Hepatocyte (in vitro differentiated cells): ENCODE results near the gene RBFOX1. TPM values are rescaled to one million over a fixed set of nuclear protein-coding genes. Genes with fewer than 3 reads are reported as not detected.

ENCODE experiments used
- DNase-seq: peaks from one replicate; pipeline ENCODE4 v3.0.0-alpha.2; 2016; ENCODE audit warnings: low spot score
- H2AFZ ChIP-seq: fragments of 200-600 bp; sonication (generic); 2 replicates; pipeline ENCODE4 v1.6.0; 2016; ENCODE audit warnings: antibody characterized with exemption, mild to moderate bottlenecking
- H3K27ac ChIP-seq: fragments of 200-600 bp; sonication (generic); 2 replicates; pipeline ENCODE4 v1.5.1; 2016; ENCODE audit warnings: mild to moderate bottlenecking
- H3K27me3 ChIP-seq: fragments of 200-600 bp; sonication (generic); 2 replicates; pipeline ENCODE4 v1.6.1; 2016
- H3K36me3 ChIP-seq: fragments of 200-600 bp; sonication (generic); replicated peaks from 2 replicates; pipeline ENCODE4 v1.5.1; 2016; ENCODE audit warnings: low read depth; ENCODE audit not compliant: insufficient read depth
- H3K4me1 ChIP-seq: fragments of 200-600 bp; sonication (generic); 2 replicates; pipeline ENCODE4 v1.5.1; 2016; ENCODE audit warnings: mild to moderate bottlenecking, moderate library complexity; ENCODE audit not compliant: insufficient read depth
- H3K4me2 ChIP-seq: fragments of 200-600 bp; sonication (generic); 2 replicates; pipeline ENCODE4 v1.6.0; 2016
- H3K4me3 ChIP-seq: fragments of 200-600 bp; sonication (generic); 2 replicates; pipeline ENCODE4 v1.5.1; 2016; ENCODE audit warnings: mild to moderate bottlenecking
- H3K79me2 ChIP-seq: fragments of 200-600 bp; sonication (generic); 2 replicates; pipeline ENCODE4 v1.6.0; 2017; ENCODE audit warnings: mild to moderate bottlenecking
- H3K9me2 ChIP-seq: fragments of 200-600 bp; sonication (generic); replicated peaks from 2 replicates; pipeline ENCODE4 v1.6.0; 2017; ENCODE audit warnings: mild to moderate bottlenecking; ENCODE audit not compliant: insufficient read depth
- H3K9me3 ChIP-seq: fragments of 200-600 bp; sonication (generic); 2 replicates; pipeline ENCODE4 v1.5.1; 2016; ENCODE audit warnings: low read depth, mild to moderate bottlenecking
- H4K20me1 ChIP-seq: fragments of 200-600 bp; sonication (generic); 2 replicates; pipeline ENCODE4 v1.6.0; 2016; ENCODE audit warnings: mild to moderate bottlenecking; ENCODE audit not compliant: insufficient read depth, poor library complexity, severe bottlenecking
- EZH2 ChIP-seq: fragments of 200-600 bp; sonication (generic); IDR thresholded peaks from 2 replicates; pipeline ENCODE4 v1.6.1; 2016; ENCODE audit warnings: antibody characterized with exemption, mild to moderate bottlenecking, borderline replicate concordance
- EZH2phosphoT487 ChIP-seq: fragments of 200-600 bp; sonication (generic); IDR thresholded peaks from one replicate; pipeline ENCODE4 v1.6.1; 2018; ENCODE audit warnings: antibody characterized with exemption, mild to moderate bottlenecking, low read depth, moderate library complexity; ENCODE audit not compliant: unreplicated experiment, severe bottlenecking
- WGBS: methylation state at CpG from one replicate; pipeline ENCODE4 v1.1.6; 2016; ENCODE audit warnings: low lambda C conversion rate; ENCODE audit errors: missing lambda C conversion rate; 5-methylcytosine and 5-hydroxymethylcytosine counted together
- polyA plus RNA-seq: library from polyadenylated mRNA; unstranded; fragments of >200 nt; fragmentation: Nextera tagmentation; extraction: Ambion mirVana; gene quantifications from 2 replicates; pipeline ENCODE4 v1.2.1, GENCODE V29; 2016
- total RNA-seq: library from RNA; depleted of rRNA; stranded (reverse); fragments of >200 nt; gene quantifications from 2 replicates; pipeline ENCODE4 v1.2.3, GENCODE V29; 2014
- TF ChIP-seq, protein P1 (sequence below): fragments of 200-600 bp; sonication (generic); IDR thresholded peaks from 2 replicates; pipeline ENCODE4 v1.5.1; 2016; ENCODE audit warnings: antibody characterized with exemption, mild to moderate bottlenecking; ENCODE audit not compliant: poor library complexity

The RBFOX1 gene
- total and polyA plus RNA-seq, 2 experiments from 2014 or later, result 1.00 to 1.2 TPM

DNA sequence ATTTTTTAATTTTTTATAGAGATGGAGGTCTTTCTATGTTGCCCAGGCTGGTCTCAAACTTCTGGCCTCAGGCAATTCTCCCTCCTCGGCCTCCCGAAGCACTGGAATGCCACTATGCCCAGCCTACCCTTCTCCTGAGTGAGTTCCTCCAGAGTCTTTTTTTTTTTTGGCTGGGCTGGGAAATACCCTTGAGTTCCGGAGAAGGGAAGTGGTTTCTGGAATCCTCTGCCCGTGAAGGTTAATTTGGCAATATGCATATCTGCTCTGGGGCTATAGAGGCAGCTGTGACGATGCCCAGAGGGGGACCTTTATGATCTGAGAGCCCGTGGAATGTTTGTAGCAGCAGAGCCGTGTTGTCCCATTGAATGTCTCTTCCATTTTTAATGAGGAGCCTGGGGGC is 217.5 kb downstream of the RBFOX1 start:
- no peaks in the 10 kb centered on the region for H3K36me3 ChIP-seq
- H3K79me2 ChIP-seq, result no peaks in the 10 kb centered on the region
- H3K27ac ChIP-seq, result no peak overlapping the region
- H3K27me3 ChIP-seq, result no peaks in the 10 kb centered on the region
- H3K4me3 ChIP-seq, result no peak overlapping the region
- H4K20me1 ChIP-seq, result no peaks in the 10 kb centered on the region
- WGBS, result 78% methylated on average over 7 of the region's 7 CpGs
- TF ChIP-seq EZH2phosphoT487 (no peak), EZH2 (no peak)
- TF ChIP-seq, protein P1, sequence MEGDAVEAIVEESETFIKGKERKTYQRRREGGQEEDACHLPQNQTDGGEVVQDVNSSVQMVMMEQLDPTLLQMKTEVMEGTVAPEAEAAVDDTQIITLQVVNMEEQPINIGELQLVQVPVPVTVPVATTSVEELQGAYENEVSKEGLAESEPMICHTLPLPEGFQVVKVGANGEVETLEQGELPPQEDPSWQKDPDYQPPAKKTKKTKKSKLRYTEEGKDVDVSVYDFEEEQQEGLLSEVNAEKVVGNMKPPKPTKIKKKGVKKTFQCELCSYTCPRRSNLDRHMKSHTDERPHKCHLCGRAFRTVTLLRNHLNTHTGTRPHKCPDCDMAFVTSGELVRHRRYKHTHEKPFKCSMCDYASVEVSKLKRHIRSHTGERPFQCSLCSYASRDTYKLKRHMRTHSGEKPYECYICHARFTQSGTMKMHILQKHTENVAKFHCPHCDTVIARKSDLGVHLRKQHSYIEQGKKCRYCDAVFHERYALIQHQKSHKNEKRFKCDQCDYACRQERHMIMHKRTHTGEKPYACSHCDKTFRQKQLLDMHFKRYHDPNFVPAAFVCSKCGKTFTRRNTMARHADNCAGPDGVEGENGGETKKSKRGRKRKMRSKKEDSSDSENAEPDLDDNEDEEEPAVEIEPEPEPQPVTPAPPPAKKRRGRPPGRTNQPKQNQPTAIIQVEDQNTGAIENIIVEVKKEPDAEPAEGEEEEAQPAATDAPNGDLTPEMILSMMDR, result no peak
- no peaks in the 10 kb centered on the region for H3K9me3 ChIP-seq
- H3K9me2 ChIP-seq, result no peaks in the 10 kb centered on the region
- no peaks in the 10 kb centered on the region for H3K4me1 ChIP-seq
- no peak overlapping the region for H2AFZ ChIP-seq
- no peak overlapping the region for H3K4me2 ChIP-seq
- no peak for DNase-seq

DNA sequence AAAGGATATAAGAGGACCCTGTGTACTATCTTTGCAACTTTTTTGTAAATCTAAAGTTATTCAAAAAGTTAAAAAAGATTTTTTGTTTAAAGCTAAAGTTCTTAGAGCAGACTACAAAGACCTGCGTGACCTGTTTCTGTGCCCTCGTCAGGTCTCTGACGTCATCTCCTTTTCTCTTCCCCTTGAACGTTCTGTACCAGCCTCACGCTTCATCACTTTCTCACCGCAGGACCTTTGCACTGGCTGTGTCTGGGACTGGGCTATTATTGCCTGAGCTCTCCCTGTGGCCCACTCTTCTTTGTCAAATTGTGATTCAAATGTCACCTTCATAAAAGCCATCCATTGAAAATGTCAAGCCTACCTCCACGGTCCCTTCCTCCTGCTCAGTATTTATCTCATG is 222.8 kb downstream of the RBFOX1 start:
- Histone ChIP-seq H3K4me2 (no peak overlapping the region), H4K20me1 (no peaks in the 10 kb centered on the region), H3K9me2 (no peaks in the 10 kb centered on the region), H3K36me3 (no peaks in the 10 kb centered on the region), H3K4me1 (no peaks in the 10 kb centered on the region), H3K27me3 (no peaks in the 10 kb centered on the region), H3K79me2 (no peaks in the 10 kb centered on the region), H3K9me3 (no peaks in the 10 kb centered on the region), H2AFZ (no peak overlapping the region), H3K27ac (no peak overlapping the region), H3K4me3 (no peak overlapping the region)
- 92% methylated on average over 7 of the region's 7 CpGs for WGBS
- no peak for TF ChIP-seq EZH2phosphoT487
- no peak for TF ChIP-seq EZH2
- TF ChIP-seq, protein P1, result no peak
- DNase-seq, result no peak

DNA sequence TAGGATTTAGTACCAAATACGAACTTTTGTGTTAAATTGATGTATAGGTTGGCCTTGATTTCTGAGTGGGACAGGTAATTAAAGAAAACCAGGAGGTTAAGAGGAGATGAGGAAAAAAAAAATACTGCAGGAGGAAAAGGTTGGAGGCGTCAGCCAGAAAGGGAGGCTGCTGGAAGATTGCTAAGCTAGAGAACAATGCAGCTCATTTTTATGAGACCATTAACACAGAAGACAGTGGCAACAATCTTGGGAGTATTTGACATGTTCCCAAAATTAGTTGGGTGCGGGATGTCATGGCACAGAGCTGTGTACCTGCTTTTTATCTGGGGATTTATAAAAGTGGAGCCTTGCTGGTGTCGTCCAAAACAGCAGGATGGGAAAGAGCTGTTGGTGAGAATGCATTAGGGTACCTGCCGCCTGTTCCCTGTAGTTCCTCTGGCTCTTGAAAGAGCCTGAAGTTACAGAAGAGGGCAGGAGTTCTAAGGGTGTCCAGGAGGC is 229.3 kb downstream of the RBFOX1 start:
- TF ChIP-seq EZH2 (no peak), EZH2phosphoT487 (no peak)
- TF ChIP-seq, protein P1, result no peak
- Histone ChIP-seq H3K27me3 (no peaks in the 10 kb centered on the region), H4K20me1 (no peaks in the 10 kb centered on the region), H3K4me1 (no peaks in the 10 kb centered on the region), H3K4me2 (no peak overlapping the region), H2AFZ (no peak overlapping the region), H3K27ac (no peak overlapping the region), H3K9me3 (no peaks in the 10 kb centered on the region), H3K79me2 (no peaks in the 10 kb centered on the region), H3K4me3 (no peak overlapping the region), H3K9me2 (no peaks in the 10 kb centered on the region), H3K36me3 (no peaks in the 10 kb centered on the region)
- no peak for DNase-seq
- 72% methylated on average over 5 of the region's 5 CpGs for WGBS

DNA sequence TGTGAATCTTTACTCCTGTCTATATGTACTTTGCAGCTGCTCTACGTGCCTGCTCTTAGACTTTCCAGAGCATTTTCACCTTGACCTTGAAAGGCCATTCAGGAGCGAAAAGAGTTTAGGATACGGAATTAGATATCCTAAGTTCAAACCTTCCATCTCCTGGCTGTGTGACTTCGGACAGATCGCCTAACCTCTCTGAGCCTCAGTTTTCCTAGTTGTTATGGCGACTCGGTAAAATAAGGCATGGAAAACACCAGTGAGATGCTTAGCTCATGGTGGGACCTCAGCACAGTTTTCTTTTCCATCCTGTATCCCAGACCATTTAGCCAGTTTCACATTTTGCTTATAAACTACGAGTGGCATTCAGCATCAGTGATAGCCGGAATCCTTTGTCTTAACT is 233.7 kb downstream of the RBFOX1 start:
- H3K79me2 ChIP-seq, result no peaks in the 10 kb centered on the region
- H3K4me2 ChIP-seq, result no peak overlapping the region
- H3K27ac ChIP-seq, result no peak overlapping the region
- H2AFZ ChIP-seq, result no peak overlapping the region
- DNase-seq, result no peak
- no peak for TF ChIP-seq EZH2
- TF ChIP-seq, protein P1, result no peak
- TF ChIP-seq EZH2phosphoT487, result no peak
- H3K27me3 ChIP-seq, result no peaks in the 10 kb centered on the region
- H3K36me3 ChIP-seq, result no peaks in the 10 kb centered on the region
- H3K9me2 ChIP-seq, result no peaks in the 10 kb centered on the region
- H3K4me1 ChIP-seq, result no peaks in the 10 kb centered on the region
- WGBS, result 83% methylated on average over 9 of the region's 9 CpGs
- no peaks in the 10 kb centered on the region for H4K20me1 ChIP-seq
- H3K4me3 ChIP-seq, result no peak overlapping the region
- H3K9me3 ChIP-seq, result no peaks in the 10 kb centered on the region
